Liver (tissue), 3 donors: ENCODE results near the gene SP3.

Experiments
- FOXA1 ChIP-seq: IDR thresholded peaks from 2 replicates; pipeline ENCODE4 v1.6.1; 2016; ENCODE audit warnings: antibody characterized with exemption
- RAD21 ChIP-seq, 2 donors: IDR thresholded peaks; 2 replicates each; pipeline ENCODE4 v1.6.1; 2016; ENCODE audit warnings: antibody characterized with exemption in 2 of 2, mild to moderate bottlenecking in 2 of 2
- SP1 ChIP-seq: IDR thresholded peaks from 2 replicates; pipeline ENCODE4 v1.6.1; 2018; ENCODE audit warnings: antibody characterized with exemption, mild to moderate bottlenecking
- YY1 ChIP-seq: IDR thresholded peaks from 2 replicates; pipeline ENCODE4 v1.6.1; 2016; ENCODE audit warnings: antibody characterized with exemption, mild to moderate bottlenecking
- TF ChIP-seq, protein P1 (sequence below): fragments of 150-350 bp; IDR thresholded peaks from 2 replicates; pipeline ENCODE4 v1.5.1; 2017; ENCODE audit warnings: improper control_type of control experiment, low read depth, low read length; ENCODE audit not compliant: missing input control
- TF ChIP-seq, protein P2 (sequence below): IDR thresholded peaks from 2 replicates; pipeline ENCODE4 v1.6.1; 2016; ENCODE audit warnings: antibody characterized with exemption
- TF ChIP-seq, protein P3 (sequence below): IDR thresholded peaks from 2 replicates; pipeline ENCODE4 v1.6.1; 2016; ENCODE audit warnings: antibody characterized with exemption, mild to moderate bottlenecking
- donor health status: healthy.
- donor health status: healthy.

DNA sequence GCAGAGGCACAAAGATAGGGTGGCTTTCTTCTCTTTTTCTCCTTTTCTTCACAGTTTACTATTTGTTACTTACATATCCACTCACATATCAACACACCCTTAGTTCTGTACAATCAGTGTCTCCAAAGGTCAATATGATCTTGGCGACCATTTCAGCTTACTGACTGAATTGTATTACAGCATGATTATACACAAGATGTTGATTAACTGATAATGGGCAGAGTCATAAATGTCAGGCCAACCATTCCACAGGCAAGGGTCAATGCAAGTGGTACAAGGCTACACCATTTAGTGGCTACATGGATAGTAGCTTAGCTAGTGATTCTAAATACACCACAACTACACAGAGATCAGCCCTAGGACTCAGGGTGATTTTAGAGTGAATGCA, 20.4 kb upstream of the SP3 start:
- TF ChIP-seq, protein P1, sequence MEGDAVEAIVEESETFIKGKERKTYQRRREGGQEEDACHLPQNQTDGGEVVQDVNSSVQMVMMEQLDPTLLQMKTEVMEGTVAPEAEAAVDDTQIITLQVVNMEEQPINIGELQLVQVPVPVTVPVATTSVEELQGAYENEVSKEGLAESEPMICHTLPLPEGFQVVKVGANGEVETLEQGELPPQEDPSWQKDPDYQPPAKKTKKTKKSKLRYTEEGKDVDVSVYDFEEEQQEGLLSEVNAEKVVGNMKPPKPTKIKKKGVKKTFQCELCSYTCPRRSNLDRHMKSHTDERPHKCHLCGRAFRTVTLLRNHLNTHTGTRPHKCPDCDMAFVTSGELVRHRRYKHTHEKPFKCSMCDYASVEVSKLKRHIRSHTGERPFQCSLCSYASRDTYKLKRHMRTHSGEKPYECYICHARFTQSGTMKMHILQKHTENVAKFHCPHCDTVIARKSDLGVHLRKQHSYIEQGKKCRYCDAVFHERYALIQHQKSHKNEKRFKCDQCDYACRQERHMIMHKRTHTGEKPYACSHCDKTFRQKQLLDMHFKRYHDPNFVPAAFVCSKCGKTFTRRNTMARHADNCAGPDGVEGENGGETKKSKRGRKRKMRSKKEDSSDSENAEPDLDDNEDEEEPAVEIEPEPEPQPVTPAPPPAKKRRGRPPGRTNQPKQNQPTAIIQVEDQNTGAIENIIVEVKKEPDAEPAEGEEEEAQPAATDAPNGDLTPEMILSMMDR, result no peak
- TF ChIP-seq, protein P2, sequence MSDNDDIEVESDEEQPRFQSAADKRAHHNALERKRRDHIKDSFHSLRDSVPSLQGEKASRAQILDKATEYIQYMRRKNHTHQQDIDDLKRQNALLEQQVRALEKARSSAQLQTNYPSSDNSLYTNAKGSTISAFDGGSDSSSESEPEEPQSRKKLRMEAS, result no peak
- TF ChIP-seq, protein P3, sequence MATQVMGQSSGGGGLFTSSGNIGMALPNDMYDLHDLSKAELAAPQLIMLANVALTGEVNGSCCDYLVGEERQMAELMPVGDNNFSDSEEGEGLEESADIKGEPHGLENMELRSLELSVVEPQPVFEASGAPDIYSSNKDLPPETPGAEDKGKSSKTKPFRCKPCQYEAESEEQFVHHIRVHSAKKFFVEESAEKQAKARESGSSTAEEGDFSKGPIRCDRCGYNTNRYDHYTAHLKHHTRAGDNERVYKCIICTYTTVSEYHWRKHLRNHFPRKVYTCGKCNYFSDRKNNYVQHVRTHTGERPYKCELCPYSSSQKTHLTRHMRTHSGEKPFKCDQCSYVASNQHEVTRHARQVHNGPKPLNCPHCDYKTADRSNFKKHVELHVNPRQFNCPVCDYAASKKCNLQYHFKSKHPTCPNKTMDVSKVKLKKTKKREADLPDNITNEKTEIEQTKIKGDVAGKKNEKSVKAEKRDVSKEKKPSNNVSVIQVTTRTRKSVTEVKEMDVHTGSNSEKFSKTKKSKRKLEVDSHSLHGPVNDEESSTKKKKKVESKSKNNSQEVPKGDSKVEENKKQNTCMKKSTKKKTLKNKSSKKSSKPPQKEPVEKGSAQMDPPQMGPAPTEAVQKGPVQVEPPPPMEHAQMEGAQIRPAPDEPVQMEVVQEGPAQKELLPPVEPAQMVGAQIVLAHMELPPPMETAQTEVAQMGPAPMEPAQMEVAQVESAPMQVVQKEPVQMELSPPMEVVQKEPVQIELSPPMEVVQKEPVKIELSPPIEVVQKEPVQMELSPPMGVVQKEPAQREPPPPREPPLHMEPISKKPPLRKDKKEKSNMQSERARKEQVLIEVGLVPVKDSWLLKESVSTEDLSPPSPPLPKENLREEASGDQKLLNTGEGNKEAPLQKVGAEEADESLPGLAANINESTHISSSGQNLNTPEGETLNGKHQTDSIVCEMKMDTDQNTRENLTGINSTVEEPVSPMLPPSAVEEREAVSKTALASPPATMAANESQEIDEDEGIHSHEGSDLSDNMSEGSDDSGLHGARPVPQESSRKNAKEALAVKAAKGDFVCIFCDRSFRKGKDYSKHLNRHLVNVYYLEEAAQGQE, result no peak
- peak; percentile 6 for TF ChIP-seq YY1
- peak; percentile 15 for TF ChIP-seq FOXA1
- no peak for TF ChIP-seq SP1
- no peak for TF ChIP-seq RAD21 (IDR thresholded peaks at IDR 0.05)
